Fibroblast of skin of right quadriceps (primary cell): Measurements from ENCODE around the gene AATK.
A peak's percentile ranks its signal among the peaks of the same experiment; 100 is the strongest.

Source experiments
- DNase-seq: peaks from one replicate; pipeline ENCODE4 v3.0.0-alpha.2; 2013

AATK gene

DNA sequence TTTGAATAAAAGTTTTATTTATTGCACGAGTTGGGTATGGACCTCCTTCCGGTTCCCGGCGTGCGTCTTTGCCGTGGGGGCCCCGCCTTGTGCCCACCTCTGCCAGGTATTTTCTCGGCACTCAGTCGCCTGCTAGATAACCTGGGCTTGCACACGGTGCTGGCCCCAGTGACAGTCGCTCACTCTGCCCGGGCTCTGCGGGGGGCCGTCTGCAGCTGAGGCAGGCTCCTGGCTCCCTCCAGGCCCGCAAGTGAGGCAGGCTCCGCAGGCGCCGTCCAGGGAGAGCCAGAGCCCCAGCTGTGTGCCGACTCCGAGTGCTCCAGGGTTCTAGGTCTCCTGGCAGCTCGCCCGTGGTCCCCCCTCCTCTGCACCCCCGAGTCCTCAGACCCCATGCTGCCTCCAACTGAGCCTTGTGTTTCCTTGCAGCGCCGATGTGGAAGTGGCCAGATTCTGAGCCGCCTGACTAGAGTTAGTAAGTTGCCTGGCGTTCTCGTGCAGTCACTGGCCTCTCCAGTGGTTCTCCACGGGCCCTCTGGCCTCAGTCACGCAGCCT is 55.5 kb downstream of the AATK start:
- no peak for DNase-seq

DNA sequence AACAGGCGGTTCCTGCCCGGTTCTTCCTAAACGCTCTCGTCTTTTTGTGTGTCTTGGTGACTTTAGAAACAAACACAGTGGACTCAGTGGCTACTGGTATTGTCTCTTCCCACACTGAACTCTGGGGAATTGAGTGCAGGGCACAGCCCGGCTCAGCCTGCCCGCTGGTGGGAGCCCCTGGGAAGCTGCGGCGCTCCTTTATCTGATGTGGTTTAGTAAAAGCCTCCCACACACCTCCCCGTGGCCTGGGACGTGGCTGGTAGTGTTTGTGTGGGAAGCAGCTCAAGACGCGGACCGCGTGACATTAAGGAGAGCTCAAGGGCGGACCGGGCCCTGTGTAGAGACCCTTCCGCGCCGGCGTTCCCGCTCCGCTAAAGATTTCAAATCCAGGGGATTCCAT is 56.1 kb downstream of the AATK start:
- DNase-seq, result no peak

GRCh38 chr17:81108220-81108619 is 57.8 kb downstream of the AATK start:
- no peak for DNase-seq

DNA sequence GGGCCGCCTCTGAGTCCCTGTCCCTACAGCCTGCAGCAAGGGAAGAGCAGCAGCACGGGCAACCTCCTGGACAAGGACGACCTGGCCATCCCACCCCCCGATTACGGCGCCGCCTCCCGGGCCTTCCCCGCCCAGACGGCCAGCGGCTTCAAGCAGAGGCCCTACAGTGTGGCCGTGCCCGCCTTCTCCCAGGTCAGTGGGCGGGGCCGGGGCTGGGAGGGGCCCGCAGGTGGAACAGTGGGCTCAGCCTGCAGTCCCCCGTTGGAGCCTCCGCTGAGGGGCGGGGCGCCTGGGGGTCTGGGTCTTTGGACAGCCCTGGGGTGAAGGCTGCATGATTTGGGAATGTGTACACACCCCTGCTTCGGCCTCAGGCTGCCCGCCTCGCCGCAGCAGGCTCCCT is 59.3 kb downstream of the AATK start:
- no peak for DNase-seq

DNA sequence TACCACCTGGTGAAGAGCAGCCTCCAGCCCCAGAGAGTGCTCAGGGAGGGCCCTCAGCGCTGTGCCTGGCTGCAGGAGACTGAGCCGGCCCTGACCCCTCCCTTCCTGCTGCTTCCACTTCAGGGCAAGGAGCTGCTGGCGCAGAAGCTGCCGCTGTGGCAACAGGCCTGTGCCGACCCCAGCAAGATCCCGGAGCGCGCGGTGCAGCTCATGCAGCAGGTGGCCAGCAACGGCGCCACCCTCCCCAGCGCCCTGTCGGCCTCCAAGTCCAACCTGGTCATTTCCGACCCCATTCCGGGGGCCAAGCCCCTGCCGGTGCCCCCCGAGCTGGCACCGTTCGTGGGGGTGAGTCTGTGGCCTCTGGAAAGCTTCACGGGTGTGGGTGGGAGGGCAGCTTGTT is 62.6 kb downstream of the AATK start:
- DNase-seq, result no peak

DNA sequence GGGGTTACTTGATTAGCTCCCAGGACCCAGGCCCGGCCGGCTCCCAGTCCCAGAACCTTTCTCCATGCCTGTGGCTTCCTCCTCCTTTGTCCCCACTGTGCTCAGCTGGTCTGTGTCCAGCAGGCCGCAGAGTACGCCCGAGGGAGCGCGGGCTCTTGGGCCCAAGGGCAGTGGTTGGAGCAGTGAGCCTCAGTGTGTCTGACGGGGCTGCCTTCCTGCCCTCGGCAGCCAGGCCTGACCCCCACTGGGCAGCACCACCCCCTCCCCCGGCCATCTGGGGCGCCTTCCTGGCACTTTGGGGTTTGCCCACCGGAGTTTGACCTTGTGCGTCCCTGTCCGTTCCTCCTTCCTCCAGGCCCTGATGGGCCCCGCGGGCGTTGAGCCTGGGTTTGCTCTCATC is 63.2 kb downstream of the AATK start:
- DNase-seq, result no peak

DNA sequence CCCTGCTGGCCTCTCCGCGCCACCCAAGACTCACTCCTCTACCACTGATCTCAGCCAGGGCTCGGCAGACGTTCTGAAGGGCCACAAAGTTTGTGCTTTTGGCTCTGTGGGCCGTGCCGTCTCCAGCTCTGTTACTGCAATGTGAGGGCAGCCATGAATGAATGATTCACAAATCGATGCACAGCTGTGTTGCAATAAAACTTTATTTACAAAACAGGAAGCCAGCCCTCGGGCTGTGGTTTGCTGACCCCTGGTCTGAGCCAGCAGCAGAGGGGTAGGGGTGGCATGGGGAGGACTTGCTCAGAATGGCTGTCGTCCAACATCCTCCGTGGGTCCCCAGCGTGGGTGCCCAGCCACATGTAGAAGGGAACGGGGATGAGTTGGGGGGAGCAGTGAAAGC is 63.7 kb downstream of the AATK start:
- no peak for DNase-seq

DNA sequence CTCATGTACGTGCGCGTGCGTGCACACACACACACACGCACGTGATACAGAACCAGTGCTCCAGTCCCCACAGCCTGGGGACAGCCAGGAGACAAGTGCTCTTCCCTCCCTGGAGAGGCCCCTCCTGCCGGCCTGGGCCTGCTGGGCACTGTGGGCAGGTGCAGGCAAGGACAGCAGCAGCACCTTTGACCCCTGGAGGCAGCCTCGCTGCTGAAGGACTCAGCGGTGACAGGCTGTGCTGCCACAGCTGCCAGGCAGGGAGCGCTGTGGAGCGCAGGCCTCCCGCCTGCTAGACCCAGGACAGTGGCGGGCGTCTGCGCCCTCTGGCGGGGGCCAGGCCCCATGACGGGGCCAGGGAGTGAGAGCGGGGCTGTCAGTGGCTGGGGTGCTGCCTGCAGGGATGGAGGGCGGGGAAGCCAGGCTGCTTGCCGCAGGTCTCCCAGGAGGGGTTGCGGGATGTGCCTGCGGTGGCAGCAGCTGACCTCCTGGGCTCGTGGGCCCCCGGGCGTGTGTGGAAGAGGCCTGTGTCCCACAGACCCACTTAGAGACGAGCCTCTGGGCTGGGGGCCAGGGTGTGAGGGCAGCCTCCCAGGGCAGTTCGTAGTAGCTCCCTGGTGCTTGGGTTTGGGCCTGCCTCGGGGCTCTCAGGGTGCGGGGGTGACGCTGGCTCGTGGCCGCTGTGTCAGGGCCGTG is 64.3 kb downstream of the AATK start:
- peak; percentile 63 for DNase-seq

- no peak for DNase-seq
Observed at GRCh38 chr17:81100668-81101067, 65.4 kb downstream of the AATK start.

- no peak for DNase-seq
Observed at GRCh38 chr17:81099888-81100287, 66.1 kb downstream of the AATK start.

DNA sequence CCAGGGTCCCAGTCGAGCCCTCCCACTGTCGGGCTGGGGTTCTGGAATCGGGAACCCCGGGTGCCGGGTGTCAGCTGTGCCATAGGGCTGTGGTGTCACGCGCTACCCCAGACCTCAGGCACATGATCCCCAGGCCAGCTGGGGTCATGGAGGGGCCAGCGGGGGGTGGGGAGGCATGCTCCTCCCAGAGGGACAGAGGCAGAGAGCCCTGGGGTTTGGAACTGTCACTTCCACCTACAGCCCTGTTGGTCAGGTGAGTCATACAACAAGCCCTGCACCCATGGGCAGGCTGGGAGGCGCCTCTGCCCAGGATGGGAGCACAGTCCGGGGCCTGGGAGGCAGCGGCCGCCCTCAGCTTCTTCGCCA is 68.1 kb downstream of the AATK start:
- peak; percentile 37 for DNase-seq

DNA sequence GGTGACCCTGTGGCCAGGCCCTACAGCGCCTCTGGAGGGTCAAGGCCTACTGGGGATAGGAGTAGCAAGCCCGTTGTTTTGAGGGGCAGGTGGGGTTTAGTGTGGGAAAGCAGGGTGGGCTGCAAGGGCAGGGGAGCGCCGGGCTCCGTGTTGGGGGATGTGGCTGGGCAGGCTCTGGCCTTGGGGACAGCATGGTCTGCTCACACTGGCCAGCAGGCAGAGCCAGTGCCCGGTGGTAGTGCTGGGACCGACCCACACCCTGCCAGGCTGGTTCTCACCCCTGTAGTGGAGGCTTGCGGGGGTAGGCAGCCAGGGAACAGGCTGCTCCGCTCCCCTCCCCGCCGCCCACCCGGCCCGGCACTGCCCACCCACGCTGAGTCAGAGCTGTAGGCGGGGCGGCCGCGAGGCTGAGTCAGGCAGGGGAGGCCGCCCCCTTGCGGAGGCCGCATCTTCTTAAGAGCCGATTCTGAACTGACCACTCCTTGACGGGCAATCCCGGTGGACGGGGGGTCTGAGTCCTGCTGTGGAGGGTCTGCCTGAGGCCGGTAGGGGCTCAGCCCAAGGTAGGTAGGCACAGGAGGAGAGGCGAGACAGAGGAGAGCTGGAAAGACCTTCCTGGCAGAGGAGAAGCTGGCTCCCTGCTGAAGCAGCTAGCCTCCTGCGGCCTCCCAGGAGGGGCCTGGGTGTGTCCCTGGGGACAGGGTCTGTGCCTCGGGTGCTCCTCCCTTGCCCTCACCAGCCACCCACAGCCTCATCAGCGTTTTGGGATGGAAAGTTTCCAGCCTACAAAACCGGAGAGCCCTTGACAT is 68.7 kb downstream of the AATK start:
- DNase-seq, result peak; percentile 77

GRCh38 chr17:81096741-81097133 is 69.3 kb downstream of the AATK start:
- no peak for DNase-seq

DNA sequence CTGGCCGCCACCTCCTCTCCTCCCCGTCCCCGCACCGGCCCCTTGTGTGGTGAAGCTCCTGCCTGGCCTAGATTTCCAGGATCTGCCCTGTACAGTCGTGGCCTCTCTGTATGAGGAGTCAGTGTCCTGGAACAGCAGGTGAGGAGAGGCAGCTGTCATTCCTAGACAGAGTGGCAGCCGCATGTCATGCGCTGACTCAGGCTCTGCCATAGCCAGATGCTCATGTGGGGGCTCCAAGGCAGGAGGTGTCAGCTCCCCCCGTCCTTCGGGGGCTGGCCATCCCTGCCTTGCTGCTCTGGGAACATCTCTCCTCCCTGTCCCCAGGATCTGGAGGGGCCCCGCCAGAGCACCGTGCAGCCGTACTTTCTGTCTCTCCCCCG is 70.6 kb downstream of the AATK start:
- DNase-seq, result peak; percentile 17

DNA sequence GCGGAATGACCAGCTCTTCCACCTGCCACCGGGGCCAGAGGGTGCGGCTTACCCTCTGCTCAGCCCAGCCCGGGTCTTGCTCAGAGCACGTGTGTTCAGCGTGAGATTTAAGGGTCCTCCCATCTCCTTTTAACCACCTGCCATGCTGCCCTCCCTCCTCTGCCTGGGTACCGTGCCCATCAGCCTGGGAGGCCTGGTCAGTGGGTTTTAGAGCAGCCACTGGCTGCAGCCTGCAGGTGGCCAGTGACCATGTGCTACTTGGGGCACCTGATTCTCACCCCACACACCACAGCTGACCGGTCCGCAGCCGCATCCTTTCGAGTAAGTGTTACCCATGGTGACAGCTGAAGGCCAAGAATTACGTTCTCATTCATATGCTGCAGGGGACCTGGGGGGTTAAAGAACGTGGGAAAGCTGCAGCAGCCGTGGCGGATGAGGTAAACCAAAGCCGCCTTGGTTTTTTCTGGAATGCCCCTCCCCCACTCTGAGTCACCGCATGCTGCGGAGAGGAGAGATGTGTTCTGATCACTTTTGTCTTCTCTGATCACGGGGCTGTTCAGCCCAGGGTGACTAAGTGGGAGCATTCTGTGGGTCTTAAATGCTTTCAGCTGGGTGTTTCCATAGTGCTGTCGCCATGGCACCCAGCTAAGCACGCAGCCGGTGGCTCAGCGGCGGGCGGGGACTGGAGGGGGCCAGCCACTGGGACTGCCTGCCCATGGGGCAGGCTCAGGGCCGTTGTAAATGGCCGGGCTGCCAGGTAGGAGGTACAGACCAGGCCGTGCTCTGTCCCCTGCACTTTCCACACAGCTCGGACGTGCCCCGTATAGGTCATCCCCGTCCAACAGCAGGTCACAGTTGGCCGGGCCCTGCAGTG is 71.3 kb downstream of the AATK start:
- DNase-seq, result peak; percentile 100

DNA sequence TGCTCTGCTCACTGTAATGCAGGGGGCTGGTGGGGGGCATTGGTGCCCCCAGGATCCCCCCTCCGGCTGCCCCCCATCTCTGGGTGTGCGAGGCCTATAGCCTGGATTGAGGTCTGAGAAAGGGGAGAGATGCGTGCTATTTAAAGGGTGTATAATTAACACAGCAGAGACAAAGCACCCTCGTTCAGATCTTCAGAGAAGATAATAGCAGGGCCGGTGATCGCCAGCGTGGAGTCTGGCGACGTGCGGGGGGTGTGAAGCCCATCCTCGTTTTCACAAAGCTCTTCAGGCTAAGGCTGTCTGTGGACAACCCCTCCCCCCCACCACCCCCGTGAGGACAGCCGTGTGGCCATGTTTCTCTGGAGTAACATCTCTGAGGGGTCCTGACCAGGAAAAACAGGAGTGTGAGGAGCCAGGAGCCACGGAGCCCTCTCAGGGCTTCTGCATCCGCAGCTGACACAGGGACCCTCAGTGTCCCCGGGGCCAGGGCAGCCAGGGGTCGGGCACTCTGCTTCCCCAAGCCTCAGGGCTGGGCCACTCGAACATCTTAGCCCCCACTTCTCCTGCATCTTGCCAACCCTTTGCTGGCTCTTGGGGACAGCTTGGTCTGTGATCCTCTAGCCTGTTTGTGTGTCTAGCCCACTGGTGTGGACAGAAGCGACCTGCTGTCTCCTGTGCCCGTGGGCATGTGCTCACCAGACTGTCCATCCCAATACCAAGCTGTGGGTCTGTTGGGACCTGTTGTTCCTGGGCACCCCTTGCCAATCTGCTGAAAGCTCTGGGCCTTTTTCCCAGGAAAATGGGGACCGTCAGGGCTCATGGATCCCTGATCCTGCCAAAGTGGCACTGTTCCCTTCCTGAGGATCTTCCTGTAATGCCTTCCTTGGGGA is 72.2 kb downstream of the AATK start:
- DNase-seq, result no peak

DNA sequence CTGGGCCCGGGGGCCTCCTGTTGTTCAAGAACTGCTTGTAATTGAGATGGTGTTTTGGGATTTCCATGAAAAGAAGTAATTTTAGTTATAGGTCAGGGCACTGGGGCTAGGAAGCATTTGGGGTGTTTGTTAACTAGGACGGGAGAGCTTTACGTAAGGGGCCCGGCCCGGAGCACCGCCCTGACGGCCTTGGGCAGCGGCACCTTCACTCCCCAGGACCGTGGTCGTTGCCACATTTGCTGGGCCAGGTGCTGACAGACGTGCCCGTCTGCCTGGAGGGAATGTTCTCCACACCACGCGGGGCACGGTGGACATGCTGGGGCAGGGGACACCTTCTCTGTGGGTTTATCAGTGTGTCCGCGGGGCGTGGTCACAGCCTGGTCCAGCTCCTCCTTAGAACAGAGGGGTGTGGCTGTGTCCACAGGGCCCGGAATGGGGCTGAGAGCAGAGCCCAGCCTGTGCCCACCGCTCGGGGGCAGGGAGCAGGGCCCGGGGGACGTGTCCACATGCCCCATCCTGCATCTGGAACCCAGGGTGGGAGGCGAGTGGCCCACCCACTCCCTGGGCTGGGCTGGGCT is 73.4 kb downstream of the AATK start:
- no peak for DNase-seq

DNA sequence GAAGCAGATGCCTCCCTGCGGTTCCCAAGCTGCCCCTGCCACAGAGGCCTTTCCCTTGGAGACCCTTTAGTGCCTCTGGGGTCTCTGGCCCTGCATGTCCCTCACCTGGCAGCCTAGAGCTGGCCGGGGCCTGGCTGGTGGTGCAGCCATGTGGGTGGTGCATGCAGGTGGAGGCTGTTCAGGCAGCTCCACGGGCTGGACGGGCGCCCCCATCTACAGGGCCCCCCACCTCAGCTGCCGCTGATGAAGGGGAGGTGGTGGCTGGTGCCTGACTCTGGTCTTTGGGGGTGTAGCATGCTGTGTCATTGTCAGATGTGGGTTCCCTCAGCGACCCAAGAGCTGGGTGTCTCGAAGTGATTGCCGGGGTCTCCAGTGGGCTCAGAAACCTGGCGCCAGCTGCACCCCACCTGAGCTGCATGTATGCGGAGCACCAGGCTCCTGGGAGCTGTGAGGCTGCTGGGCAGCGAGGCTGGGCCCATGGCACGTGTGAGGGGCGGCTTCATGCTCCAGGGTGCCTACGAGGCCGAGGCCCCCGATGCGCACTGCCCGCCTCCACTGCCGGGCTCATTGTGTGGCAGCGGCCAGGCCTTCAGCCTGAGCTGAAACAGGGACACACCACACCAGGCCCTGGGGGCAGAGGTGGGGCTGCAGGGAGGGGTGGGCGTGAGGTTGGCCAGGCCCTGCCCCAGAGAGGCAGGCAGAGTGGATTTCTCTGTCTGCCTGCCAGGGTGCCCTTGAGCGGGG is 74.1 kb downstream of the AATK start:
- DNase-seq, result no peak

GRCh38 chr17:81091154-81091553 is 74.9 kb downstream of the AATK start:
- no peak for DNase-seq

- DNase-seq, result no peak
Observed at GRCh38 chr17:81090361-81091136, 75.5 kb downstream of the AATK start.
